ENCODE results near the gene CUL5.
A peak's percentile ranks its signal among the peaks of the same experiment; 100 is the strongest.
"Not testable (repeated sequence)": the region's sequence is repeated elsewhere in the genome, so short reads cannot be mapped to it uniquely, and the experiment has no call there.

Gene CUL5

DNA sequence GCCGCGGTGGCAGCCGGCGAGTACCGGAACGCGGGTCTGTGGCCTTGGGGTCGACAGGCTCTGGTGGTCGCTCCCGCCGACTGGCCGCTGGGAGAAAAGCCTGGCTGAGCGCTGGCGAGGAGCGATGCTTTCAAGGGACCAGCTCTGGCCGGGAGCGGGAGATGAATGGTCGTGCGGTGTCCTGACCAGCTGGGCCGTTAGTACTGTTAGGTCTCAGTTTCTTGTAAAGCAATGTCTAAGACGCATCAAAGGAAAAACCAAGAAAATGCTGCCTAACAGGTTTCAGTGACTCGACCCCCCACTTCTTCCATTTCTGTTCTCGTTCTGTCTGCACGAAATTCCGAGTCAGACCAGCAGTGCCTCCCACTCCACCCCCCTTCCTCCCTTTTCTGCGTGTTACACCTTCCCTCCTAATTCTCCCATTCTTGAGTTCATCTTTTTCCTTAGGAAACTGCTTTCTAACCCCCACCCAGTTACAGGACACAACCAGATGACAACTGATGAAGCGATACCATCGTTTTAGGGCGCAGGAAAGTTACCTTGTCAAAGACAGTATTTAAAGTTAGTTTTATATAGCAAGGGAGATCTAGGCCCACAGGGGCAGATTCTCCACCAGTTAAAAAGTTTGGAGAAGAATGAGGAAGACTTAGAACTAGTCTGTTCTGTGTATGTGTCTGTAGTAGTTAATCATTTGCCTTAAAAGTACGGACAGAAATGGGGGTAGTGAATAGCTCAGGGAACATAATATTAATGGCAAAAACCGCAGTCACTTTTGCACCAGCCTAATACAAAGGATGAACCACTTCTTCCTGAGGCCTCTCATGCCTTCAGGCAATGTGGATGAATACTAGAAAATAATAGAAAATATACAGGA is 1.0 kb downstream of the CUL5 start:
- H3K36me3 ChIP-seq (ENCODE audit: insufficient read depth, low read length), result peaks cover 11% of the 10 kb centered on the region
- H3K9me3 ChIP-seq (ENCODE audit: low read depth, low read length), result no peaks in the 10 kb centered on the region
- TF ChIP-seq POLR2AphosphoS5 (IDR thresholded peaks at IDR 0.05; ENCODE audit: borderline replicate concordance, low read depth, low read length), result no peak
- TF ChIP-seq EZH2 (IDR thresholded peaks at IDR 0.05), result no peak
- TF ChIP-seq FOXP2 (optimal IDR thresholded peaks at IDR 0.05; ENCODE audit: control extremely low read depth, extremely low read length, insufficient read depth), result no peak
- peak overlapping the region; percentile 100 for H3K4me3 ChIP-seq
- no peak for DNase-seq (ENCODE audit: low read depth, low spot score)
- peak overlapping the region; percentile 94 for H3K27ac ChIP-seq
- peak overlapping the region; percentile 100 for H3K9ac ChIP-seq (ENCODE audit: insufficient read length)

DNA sequence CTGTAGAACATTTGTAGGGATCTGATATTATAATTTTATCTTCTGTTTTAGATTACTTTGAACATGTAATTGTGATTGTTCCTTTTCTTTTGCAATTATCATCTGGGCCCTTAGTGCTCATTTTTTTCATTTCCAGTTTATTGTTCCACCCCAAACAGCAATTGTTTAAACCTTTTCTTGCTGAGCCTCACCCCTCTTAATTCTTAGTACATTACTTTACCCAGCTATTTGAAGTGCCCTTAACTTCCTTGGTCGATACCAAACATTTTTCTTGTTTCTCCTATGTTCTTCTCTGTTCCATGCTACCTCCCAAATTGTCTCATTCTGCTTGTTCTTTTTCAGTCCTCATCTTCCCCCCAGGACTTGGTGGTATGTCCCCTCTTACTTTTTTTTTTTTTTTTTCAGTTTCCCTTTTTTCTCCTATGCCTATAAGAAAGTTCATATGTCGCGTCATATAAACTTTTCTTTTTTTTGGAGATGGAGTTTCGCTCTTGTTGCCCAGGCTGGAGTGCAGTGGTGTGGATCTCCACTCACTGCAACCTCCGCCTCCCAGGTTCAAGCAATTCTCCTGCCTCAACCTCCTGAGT is 3.5 kb downstream of the CUL5 start:
- no peak overlapping the region for H3K27ac ChIP-seq
- H3K36me3 ChIP-seq (ENCODE audit: insufficient read depth, low read length), result peaks cover 11% of the 10 kb centered on the region
- H3K4me3 ChIP-seq, result no peak overlapping the region
- no peak overlapping the region for H3K9ac ChIP-seq (ENCODE audit: insufficient read length)
- H3K9me3 ChIP-seq (ENCODE audit: low read depth, low read length), result no peaks in the 10 kb centered on the region
- no peak for TF ChIP-seq FOXP2 (optimal IDR thresholded peaks at IDR 0.05; ENCODE audit: control extremely low read depth, extremely low read length, insufficient read depth)
- no peak for TF ChIP-seq EZH2 (IDR thresholded peaks at IDR 0.05)
- no peak for TF ChIP-seq POLR2AphosphoS5 (IDR thresholded peaks at IDR 0.05; ENCODE audit: borderline replicate concordance, low read depth, low read length)
- no peak for DNase-seq (ENCODE audit: low read depth, low spot score)

DNA sequence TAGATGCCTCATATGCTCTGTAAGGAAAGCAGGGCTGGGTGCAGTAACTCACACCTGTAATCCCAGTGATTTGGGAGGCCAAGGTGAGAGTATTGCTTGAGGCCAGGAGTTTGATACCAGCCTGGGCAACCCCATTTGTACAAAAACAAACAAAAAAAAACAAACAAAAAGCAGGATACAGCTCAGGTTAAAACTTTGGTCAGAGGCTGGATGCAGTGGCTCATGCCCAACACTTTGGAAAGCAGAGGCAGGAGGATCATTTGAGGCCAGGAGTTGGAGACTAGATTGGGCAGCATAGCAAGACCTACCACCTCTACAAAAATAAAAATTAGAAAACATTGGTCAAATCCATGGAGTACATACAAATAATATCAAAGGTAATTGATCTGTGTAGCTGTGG is 7.9 kb downstream of the CUL5 start:
- no peak overlapping the region for H3K4me3 ChIP-seq
- H3K27ac ChIP-seq, result no peak overlapping the region
- no peak for DNase-seq (ENCODE audit: low read depth, low spot score)
- H3K9me3 ChIP-seq (ENCODE audit: low read depth, low read length), result no peaks in the 10 kb centered on the region
- no peak overlapping the region for H3K9ac ChIP-seq (ENCODE audit: insufficient read length)
- H3K36me3 ChIP-seq (ENCODE audit: insufficient read depth, low read length), result peaks cover 11% of the 10 kb centered on the region
- TF ChIP-seq FOXP2 (optimal IDR thresholded peaks at IDR 0.05; ENCODE audit: control extremely low read depth, extremely low read length, insufficient read depth) (no peak), EZH2 (IDR thresholded peaks at IDR 0.05) (no peak), POLR2AphosphoS5 (IDR thresholded peaks at IDR 0.05; ENCODE audit: borderline replicate concordance, low read depth, low read length) (no peak)

DNA sequence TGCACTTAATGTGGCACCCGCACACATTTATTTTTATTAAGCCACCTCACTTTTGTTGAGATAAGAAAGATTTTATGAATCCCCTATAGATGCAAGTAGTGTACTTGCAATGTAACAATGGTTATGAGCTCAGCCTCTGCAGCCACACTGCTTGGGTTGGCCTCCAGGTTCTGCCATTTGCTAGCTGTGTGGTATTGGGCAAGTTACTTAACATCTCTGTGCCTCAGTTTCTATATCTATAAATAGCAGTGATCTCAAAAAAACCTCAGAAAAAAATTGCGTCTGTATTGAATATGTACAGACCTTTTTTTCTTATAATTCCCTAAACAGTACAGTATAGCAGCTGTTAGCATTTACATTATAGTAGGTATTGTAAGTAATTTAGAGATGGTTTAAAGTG is 10.0 kb downstream of the CUL5 start:
- H3K27ac ChIP-seq, result no peak overlapping the region
- H3K36me3 ChIP-seq (ENCODE audit: insufficient read depth, low read length), result peaks cover 3% of the 10 kb centered on the region; the same call in 1 of the 2 replicates
- no peak for DNase-seq (ENCODE audit: low read depth, low spot score)
- no peak overlapping the region for H3K9ac ChIP-seq (ENCODE audit: insufficient read length)
- TF ChIP-seq EZH2 (IDR thresholded peaks at IDR 0.05) (no peak), POLR2AphosphoS5 (IDR thresholded peaks at IDR 0.05; ENCODE audit: borderline replicate concordance, low read depth, low read length) (no peak), FOXP2 (optimal IDR thresholded peaks at IDR 0.05; ENCODE audit: control extremely low read depth, extremely low read length, insufficient read depth) (no peak)
- H3K4me3 ChIP-seq, result no peak overlapping the region
- H3K9me3 ChIP-seq (ENCODE audit: low read depth, low read length), result no peaks in the 10 kb centered on the region

DNA sequence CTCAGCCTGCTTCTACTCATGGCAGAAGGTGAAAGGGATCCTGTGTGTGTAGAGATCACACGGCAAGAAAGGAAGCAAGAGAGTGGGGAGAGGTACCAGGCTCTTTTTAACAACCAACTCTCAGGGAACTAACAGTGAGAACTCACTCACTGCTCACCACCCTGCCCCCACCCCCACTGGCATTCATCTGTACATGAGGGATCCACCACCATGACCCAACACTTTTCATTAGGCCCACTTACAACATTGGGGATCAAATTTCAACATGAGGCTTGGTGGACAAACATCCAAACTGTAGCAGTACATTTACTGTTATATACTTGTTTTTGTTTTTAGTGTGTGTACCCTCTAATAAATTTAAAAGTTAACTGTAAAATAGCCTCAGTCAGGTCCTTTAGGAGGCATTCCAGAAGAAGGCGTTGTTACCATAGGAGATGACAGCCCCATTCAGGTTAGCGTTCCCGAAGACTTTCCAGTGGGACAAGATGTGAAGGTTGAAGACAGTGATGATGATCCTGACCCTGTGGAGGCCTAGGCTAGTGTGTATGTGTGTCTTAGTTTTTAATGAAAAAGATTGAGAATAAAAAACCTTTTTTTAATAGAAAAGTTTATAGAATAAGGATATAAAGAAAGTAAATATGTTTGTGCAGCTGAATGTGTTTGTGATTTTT is 11.3 kb downstream of the CUL5 start:
- peak overlapping the region; percentile 50; the same call in 1 of the 2 replicates for H3K27ac ChIP-seq
- no peaks in the 10 kb centered on the region for H3K9me3 ChIP-seq (ENCODE audit: low read depth, low read length)
- H3K9ac ChIP-seq (ENCODE audit: insufficient read length), result no peak overlapping the region
- TF ChIP-seq POLR2AphosphoS5 (IDR thresholded peaks at IDR 0.05; ENCODE audit: borderline replicate concordance, low read depth, low read length) (no peak), FOXP2 (optimal IDR thresholded peaks at IDR 0.05; ENCODE audit: control extremely low read depth, extremely low read length, insufficient read depth) (no peak), EZH2 (IDR thresholded peaks at IDR 0.05) (no peak)
- H3K36me3 ChIP-seq (ENCODE audit: insufficient read depth, low read length), result peaks cover 3% of the 10 kb centered on the region; the same call in 1 of the 2 replicates
- H3K4me3 ChIP-seq, result no peak overlapping the region
- no peak for DNase-seq (ENCODE audit: low read depth, low spot score)

DNA sequence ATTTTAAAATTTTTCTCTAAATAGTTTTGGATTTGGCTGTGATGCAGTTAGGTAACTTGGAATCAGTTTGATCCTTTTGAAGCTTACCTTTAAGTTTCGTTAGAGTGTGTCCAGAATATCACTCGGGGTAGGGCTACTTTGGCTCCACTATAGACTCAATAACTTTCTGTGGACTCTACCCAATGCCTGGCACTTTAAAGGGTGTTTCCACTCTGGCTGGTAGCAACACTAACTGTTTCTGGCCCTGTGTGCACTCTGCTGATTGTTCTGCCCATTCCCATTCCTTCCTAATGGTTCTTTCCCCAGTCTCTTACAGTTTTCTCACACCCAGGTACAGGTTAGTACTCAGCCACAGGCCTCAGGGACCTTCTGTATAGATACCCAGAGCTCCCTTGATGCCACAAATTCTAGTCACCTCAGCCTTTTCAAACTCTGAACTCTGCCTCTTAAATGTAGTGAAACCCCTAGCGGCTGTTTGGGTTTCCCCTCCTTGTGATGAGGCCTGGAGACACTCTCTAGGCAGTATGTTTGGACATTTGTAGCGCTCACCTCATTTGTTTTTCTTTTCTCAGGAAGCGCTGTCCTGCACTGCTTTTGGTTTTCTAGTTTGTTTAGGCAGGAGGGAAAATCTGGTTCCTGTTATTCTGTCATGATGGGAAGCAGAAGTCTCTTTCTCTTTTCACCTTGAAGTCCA is 16.8 kb downstream of the CUL5 start:
- TF ChIP-seq FOXP2 (optimal IDR thresholded peaks at IDR 0.05; ENCODE audit: control extremely low read depth, extremely low read length, insufficient read depth) (no peak), EZH2 (IDR thresholded peaks at IDR 0.05) (no peak), POLR2AphosphoS5 (IDR thresholded peaks at IDR 0.05; ENCODE audit: borderline replicate concordance, low read depth, low read length) (no peak)
- no peak overlapping the region for H3K27ac ChIP-seq
- no peak overlapping the region for H3K4me3 ChIP-seq
- DNase-seq (ENCODE audit: low read depth, low spot score), result no peak
- no peak overlapping the region for H3K9ac ChIP-seq (ENCODE audit: insufficient read length)
- no peaks in the 10 kb centered on the region for H3K9me3 ChIP-seq (ENCODE audit: low read depth, low read length)
- peaks cover 10% of the 10 kb centered on the region for H3K36me3 ChIP-seq (ENCODE audit: insufficient read depth, low read length)

DNA sequence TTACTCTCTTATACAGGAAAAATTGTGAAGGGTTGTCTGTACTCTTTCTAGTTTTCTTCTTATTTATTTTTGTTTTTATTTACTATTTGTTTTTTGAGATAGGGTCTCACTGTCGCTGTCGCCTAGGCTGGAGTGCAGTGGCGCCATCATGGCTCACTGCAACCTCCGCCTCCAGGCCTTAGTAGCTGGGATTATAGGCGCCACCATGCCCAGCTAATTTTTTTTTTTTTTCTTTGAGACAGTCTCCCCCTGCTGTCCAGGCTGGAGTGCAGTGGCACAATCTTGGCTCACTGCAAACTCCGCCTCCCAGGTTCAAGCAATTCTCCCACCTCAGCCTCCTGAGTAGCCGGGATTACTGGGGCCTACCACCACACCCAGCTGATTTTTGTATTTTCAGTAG is 18.4 kb downstream of the CUL5 start:
- Histone ChIP-seq H3K9ac (ENCODE audit: insufficient read length) (no peak overlapping the region), H3K27ac (no peak overlapping the region), H3K36me3 (ENCODE audit: insufficient read depth, low read length) (peaks cover 15% of the 10 kb centered on the region), H3K4me3 (no peak overlapping the region), H3K9me3 (ENCODE audit: low read depth, low read length) (no peaks in the 10 kb centered on the region)
- no peak for DNase-seq (ENCODE audit: low read depth, low spot score)
- TF ChIP-seq FOXP2 (optimal IDR thresholded peaks at IDR 0.05; ENCODE audit: control extremely low read depth, extremely low read length, insufficient read depth) (no peak), EZH2 (IDR thresholded peaks at IDR 0.05) (no peak), POLR2AphosphoS5 (IDR thresholded peaks at IDR 0.05; ENCODE audit: borderline replicate concordance, low read depth, low read length) (no peak)

DNA sequence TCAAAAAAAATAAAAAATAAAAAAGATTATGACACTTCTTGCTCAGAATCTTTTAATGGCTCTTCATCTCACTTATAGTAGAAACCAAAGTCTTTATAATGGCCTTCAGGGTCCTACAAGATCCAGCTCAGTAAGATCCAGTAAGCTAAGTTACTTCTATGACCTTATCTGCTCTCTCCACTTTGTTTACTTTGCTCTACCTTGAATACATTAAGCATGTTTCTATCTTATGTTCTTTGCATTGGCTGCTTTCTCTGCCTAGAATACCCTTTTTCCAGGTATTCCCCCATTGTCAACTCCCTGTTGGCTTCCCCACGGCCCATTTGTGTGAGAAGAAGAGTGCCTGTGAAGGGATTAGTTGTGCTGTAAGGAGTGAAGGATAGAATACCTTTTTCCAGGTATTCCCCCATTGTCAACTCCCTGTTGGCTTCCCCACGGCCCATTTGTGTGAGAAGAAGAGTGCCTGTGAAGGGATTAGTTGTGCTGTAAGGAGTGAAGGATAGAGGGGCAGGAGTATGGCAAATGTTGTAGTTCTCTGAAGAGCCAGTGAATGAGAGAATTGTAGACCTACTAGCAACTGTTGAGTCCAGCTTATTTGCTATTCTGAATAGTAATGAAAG is 20.2 kb downstream of the CUL5 start:
- not testable (repeated sequence) for H3K4me3 ChIP-seq; DNase-seq (ENCODE audit: low read depth, low spot score); H3K9me3 ChIP-seq (ENCODE audit: low read depth, low read length); H3K9ac ChIP-seq (ENCODE audit: insufficient read length); H3K27ac ChIP-seq
- H3K36me3 ChIP-seq (ENCODE audit: insufficient read depth, low read length), result peaks cover 27% of the 10 kb centered on the region

DNA sequence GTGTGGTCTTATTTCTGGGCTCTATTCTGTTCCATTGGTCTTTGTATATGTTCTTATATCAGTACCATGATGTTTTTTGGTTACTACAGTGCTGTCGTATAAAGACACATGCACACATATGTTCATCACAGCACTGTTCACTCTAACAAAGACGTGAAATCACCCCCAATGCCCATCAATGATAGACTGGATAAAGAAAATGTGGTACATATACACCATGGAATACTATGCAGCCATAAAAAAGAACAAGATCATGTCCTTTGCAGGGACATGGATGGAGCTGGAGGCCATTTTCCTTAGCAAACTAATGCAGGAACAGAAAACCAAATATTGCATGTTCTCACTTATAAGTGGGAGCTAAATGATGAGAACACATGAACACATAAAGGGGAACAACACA is 22.9 kb downstream of the CUL5 start:
- H3K9me3 ChIP-seq (ENCODE audit: low read depth, low read length), result not testable (repeated sequence)

More for the DNA sequence above, 22.9 kb downstream of the CUL5 start:
- H3K27ac ChIP-seq; H3K4me3 ChIP-seq; DNase-seq (ENCODE audit: low read depth, low spot score); H3K9ac ChIP-seq (ENCODE audit: insufficient read length): not testable (repeated sequence)
- peaks cover 49% of the 10 kb centered on the region for H3K36me3 ChIP-seq (ENCODE audit: insufficient read depth, low read length)

Measured in SK-N-MC (cell line).